Stimulated activated CD8-positive, alpha-beta memory T cell treated with anti-CD3 and anti-CD28 coated beads, Interleukin-4, amount 100 ng/mL, for 48 hours (primary cell): ENCODE measurements around the gene CYP26C1.
"Not testable (repeated sequence)": the region's sequence is repeated elsewhere in the genome, so short reads cannot be mapped to it uniquely, and the experiment has no call there.

Source experiments
- DNase-seq: peaks from one replicate; pipeline ENCODE4 v3.0.0-alpha.2; 2020

Gene CYP26C1

GRCh38 chr10:93079663-93080349, 19.2 kb downstream of the CYP26C1 start:
- no peak for DNase-seq

GRCh38 chr10:93080350-93081046, 19.9 kb downstream of the CYP26C1 start:
- peak; percentile 73 for DNase-seq

GRCh38 chr10:93081318-93081717, 20.7 kb downstream of the CYP26C1 start:
- no peak for DNase-seq

GRCh38 chr10:93081834-93082233, 21.2 kb downstream of the CYP26C1 start:
- no peak for DNase-seq

GRCh38 chr10:93083743-93084539, 23.3 kb downstream of the CYP26C1 start:
- no peak for DNase-seq

GRCh38 chr10:93085272-93085859, 24.8 kb downstream of the CYP26C1 start:
- no peak for DNase-seq

GRCh38 chr10:93086289-93086688, 25.7 kb downstream of the CYP26C1 start:
- no peak for DNase-seq

GRCh38 chr10:93087846-93088245, 27.2 kb downstream of the CYP26C1 start:
- DNase-seq: no peak

GRCh38 chr10:93088466-93088865, 27.9 kb downstream of the CYP26C1 start:
- DNase-seq: no peak

- no peak for DNase-seq
These were observed 30.0 kb downstream of the CYP26C1 start for GRCh38 chr10:93090619-93091018.

GRCh38 chr10:93091960-93092359, 31.4 kb downstream of the CYP26C1 start:
- no peak for DNase-seq

GRCh38 chr10:93095225-93095624, 34.6 kb downstream of the CYP26C1 start:
- DNase-seq: no peak

- no peak for DNase-seq
These were observed 36.3 kb downstream of the CYP26C1 start for GRCh38 chr10:93096901-93097300.

GRCh38 chr10:93097386-93097785, 36.8 kb downstream of the CYP26C1 start:
- no peak for DNase-seq

- no peak for DNase-seq
These were observed 38.2 kb downstream of the CYP26C1 start for GRCh38 chr10:93098816-93099215.

- no peak for DNase-seq
These were observed 39.1 kb downstream of the CYP26C1 start for GRCh38 chr10:93099670-93100069.

GRCh38 chr10:93101148-93101547, 40.5 kb downstream of the CYP26C1 start:
- not testable (repeated sequence) for DNase-seq

- DNase-seq: no peak
These were observed 43.4 kb downstream of the CYP26C1 start for GRCh38 chr10:93103953-93104352.

- no peak for DNase-seq
These were observed 46.1 kb downstream of the CYP26C1 start for GRCh38 chr10:93106631-93107072.

- DNase-seq: no peak
These were observed 50.0 kb downstream of the CYP26C1 start for GRCh38 chr10:93110472-93111146.

GRCh38 chr10:93113042-93113441, 52.4 kb downstream of the CYP26C1 start:
- no peak for DNase-seq

- peak; percentile 82 for DNase-seq
These were observed 55.2 kb downstream of the CYP26C1 start for GRCh38 chr10:93115661-93116383.
